BJ (cell line): Measurements from ENCODE around the gene GLIPR1. TPM values are rescaled to one million over a fixed set of nuclear protein-coding genes. Genes with fewer than 3 reads are reported as not detected.
"Not testable (repeated sequence)": the region's sequence is repeated elsewhere in the genome, so short reads cannot be mapped to it uniquely, and the experiment has no call there.

Experiments
- CTCF ChIA-PET: fragments of 350-600 bp; formaldehyde crosslinking; extraction: SDS; loops from one replicate; lab custom pipeline; 2021; ENCODE audit warnings: antibody characterized with exemption, inconsistent platforms; lab: Yijun Ruan, JAX
- POLR2A ChIA-PET: fragments of 300-600 bp; sonication (Branson Sonifier 250); formaldehyde crosslinking; extraction: SDS; loops from one replicate; lab custom pipeline; 2021; ENCODE audit warnings: antibody characterized with exemption; lab: Charles Lee
- DNase-seq: peaks from one replicate; pipeline ENCODE4 v3.0.0-alpha.2; 2011; ENCODE audit warnings: low read depth
- H3K27me3 ChIP-seq: 2 replicates; pipeline ENCODE4 v1.6.0; 2011; ENCODE audit warnings: low read length; ENCODE audit not compliant: control insufficient read depth, insufficient read depth
- H3K36me3 ChIP-seq: 2 replicates; pipeline ENCODE4 v1.5.1; 2011; ENCODE audit warnings: low read length; ENCODE audit not compliant: control insufficient read depth, insufficient read depth
- H3K4me3 ChIP-seq: 2 replicates; pipeline ENCODE4 v1.5.1; 2011; ENCODE audit warnings: low read depth, mild to moderate bottlenecking, control low read depth, low read length
- polyA plus RNA-seq: library from polyadenylated mRNA; depleted of rRNA; stranded (reverse); fragments of >200 nt; gene quantifications from 2 replicates; pipeline ENCODE4 v1.2.3, GENCODE V29; 2011
- TF ChIP-seq, protein P1 (sequence below): IDR thresholded peaks from 2 replicates; pipeline ENCODE4 v1.5.1; 2011; ENCODE audit warnings: low read depth, mild to moderate bottlenecking, control low read depth, inconsistent platforms, low read length, moderate library complexity; ENCODE audit not compliant: insufficient read depth

Gene GLIPR1
- polyA plus RNA-seq, 1 experiment: 175 TPM

DNA sequence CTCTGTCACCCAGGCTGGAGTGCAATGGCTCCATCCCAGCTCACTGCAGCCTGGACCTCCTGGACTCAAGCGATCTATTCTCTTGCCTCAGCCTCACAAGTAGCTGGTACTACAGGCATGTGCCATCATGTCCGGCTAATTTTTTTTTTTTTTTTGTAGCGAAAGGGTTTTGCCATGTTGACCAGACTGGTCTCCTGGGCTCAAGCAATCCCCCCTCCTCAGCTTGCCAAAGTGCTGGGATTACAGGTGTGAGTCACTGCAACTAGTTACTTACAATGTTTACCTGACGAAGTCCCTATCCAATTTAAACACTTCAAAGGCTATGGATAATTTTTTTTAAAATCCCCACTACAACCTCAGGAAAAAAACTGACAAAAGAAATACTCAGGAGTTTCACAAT is 29.1 kb downstream of the GLIPR1 start:
- CTCF ChIA-PET: no interaction called here
- Histone ChIP-seq H3K4me3 (no peak overlapping the region), H3K27me3 (no peaks in the 10 kb centered on the region), H3K36me3 (peaks cover 2% of the 10 kb centered on the region; the same call in 1 of the 2 replicates)
- POLR2A ChIA-PET: no interaction called here
- TF ChIP-seq, protein P1, sequence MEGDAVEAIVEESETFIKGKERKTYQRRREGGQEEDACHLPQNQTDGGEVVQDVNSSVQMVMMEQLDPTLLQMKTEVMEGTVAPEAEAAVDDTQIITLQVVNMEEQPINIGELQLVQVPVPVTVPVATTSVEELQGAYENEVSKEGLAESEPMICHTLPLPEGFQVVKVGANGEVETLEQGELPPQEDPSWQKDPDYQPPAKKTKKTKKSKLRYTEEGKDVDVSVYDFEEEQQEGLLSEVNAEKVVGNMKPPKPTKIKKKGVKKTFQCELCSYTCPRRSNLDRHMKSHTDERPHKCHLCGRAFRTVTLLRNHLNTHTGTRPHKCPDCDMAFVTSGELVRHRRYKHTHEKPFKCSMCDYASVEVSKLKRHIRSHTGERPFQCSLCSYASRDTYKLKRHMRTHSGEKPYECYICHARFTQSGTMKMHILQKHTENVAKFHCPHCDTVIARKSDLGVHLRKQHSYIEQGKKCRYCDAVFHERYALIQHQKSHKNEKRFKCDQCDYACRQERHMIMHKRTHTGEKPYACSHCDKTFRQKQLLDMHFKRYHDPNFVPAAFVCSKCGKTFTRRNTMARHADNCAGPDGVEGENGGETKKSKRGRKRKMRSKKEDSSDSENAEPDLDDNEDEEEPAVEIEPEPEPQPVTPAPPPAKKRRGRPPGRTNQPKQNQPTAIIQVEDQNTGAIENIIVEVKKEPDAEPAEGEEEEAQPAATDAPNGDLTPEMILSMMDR: no peak
- DNase-seq: no peak

DNA sequence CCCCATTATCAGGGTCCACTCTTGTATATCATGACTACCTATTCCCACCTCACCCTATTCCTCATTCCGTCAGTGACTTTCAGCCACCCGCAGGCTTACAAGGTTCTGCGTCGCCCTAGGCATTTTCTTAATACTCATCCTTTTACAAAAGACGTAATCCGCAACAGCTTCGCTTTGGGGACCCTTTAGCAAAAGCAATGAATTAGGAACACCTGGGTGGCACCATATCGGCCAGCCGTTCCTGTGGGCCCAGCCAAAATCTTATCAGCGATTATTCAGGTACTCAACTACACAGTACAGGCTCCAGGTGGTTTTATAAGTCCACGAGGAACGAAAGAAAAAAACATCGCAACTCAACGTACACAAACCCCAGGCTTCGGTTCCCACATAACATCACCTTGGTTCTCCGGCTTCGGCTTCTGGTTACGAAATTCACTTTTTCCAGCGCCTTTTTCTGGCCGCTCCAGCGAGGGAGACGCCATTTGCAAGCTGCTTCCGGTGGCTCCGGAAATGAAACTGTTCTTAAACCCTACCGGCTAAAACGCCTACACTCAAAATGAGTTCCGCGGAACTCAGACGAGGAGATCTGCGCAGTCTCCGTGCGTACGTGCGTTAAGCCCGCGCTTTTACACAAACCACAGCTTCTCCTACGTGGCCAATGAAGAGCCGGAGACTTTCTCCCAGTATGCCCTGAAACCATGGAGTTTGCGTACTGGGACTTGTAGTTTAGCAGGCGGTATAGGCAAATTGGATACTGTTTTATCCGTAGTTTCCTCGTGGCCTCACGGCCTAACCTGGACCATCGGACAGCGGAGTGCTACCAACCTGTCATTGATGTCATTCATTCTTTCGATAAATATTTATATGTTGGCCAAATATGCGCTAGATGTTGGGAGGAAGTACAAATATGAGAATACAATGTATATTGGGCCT is 30.8 kb downstream of the GLIPR1 start, which contains the start of gene KRR1:
Gene KRR1 (minus strand): TSS at position 494 of the 933 bp plus-strand sequence. CDS start 12 bp downstream, at position 482.
- ChIA-PET POLR2A (interaction anchor here (0.6 to 0.7 kb wide), 4 partner anchors 305 to 1698 kb away, joined by 3 to 4 read pairs (median 3); partner anchors contain the start of gene PHLDA1), CTCF (interaction anchor here (0.6 to 1.5 kb wide), 6 partner anchors 16 to 526 kb away, joined by 3 to 6 read pairs (median 3); partner anchors contain the start of gene GLIPR1L2)
- DNase-seq: peak; percentile 96
- H3K36me3 ChIP-seq: peaks cover 2% of the 10 kb centered on the region; the same call in 1 of the 2 replicates
- peak within 1 kb of the TSS; percentile 80 for H3K4me3 ChIP-seq
- no peaks in the 10 kb centered on the region for H3K27me3 ChIP-seq
- TF ChIP-seq, protein P1: 0 out of 2 replicates have a peak, but pooled peaks have one; percentile 2

DNA sequence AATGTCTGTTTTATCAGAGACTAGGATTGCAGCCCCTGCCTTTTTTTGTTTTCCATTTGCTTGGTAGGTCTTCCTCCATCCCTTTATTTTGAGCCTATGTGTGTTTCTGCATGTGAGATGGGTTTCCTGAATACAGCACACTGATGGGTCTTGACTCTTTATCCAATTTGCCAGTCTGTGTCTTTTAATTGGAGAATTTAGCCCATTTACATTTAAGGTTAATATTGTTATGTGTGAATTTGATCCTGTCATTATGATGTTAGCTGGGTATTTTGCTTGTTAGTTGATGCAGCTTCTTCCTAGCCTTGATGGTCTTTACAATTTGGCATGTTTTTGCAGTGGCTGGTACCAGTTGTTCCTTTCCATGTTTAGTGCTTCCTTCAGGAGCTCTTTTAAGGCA is 40.7 kb downstream of the GLIPR1 start:
- H3K27me3 ChIP-seq, H3K36me3 ChIP-seq, CTCF ChIA-PET, DNase-seq, H3K4me3 ChIP-seq, POLR2A ChIA-PET: not testable (repeated sequence)

- H3K36me3 ChIP-seq, H3K4me3 ChIP-seq, DNase-seq, CTCF ChIA-PET, POLR2A ChIA-PET, H3K27me3 ChIP-seq: not testable (repeated sequence)
These were observed 41.6 kb downstream of the GLIPR1 start for GRCh38 chr12:75522124-75522523.

- POLR2A ChIA-PET: no interaction called here
- Histone ChIP-seq H3K4me3 (no peak overlapping the region), H3K27me3 (no peaks in the 10 kb centered on the region), H3K36me3 (no peaks in the 10 kb centered on the region)
- no peak for DNase-seq
- CTCF ChIA-PET: interaction anchor here (0.6 to 6.3 kb wide), 3 partner anchors 410 to 509 kb away, joined by 3 to 98 read pairs (median 3); partner anchors contain the start of gene PHLDA1
- TF ChIP-seq, protein P1: peak; percentile 50
These were observed 44.7 kb downstream of the GLIPR1 start for GRCh38 chr12:75525263-75525662.
